Breast epithelium (tissue), 3 donors: Measurements from ENCODE around the gene PIK3R6.

Source experiments
- POLR2AphosphoS5 ChIP-seq, 3 donors: sonication (generic); formaldehyde crosslinking; IDR thresholded peaks; one replicate each; pipeline ENCODE4 v1.6.1; 2017; ENCODE audit warnings: antibody characterized with exemption in 3 of 3
- TF ChIP-seq, protein P1 (sequence below), 3 donors: fragments of 450-650 bp; IDR thresholded peaks; one replicate each; pipeline ENCODE4 v1.5.1; 2016 to 2017; ENCODE audit warnings: antibody characterized with exemption in 3 of 3, mild to moderate bottlenecking in 3 of 3, moderate library complexity in 3 of 3

DNA sequence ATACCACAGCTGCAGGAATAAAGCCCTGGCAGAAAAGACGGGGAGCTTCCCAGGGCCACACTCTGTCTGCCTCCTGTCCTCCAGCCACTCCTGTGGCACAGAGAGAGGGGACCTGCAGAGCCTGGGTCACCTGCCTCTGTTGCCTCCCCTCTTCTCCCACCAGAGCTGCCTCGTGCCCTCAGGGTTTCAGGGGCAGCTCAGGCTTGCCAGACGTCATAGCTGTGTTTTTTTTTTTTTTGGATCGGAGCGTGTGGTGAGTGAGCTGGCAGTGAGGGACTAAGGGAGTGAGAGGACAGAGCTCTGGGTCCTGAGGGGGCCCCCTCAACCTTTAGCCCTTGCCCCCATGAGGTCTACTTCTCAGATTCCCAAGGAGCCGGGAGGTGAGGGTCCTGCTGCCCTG, 2.1 kb downstream of the PIK3R6 start:
- TF ChIP-seq, protein P1, sequence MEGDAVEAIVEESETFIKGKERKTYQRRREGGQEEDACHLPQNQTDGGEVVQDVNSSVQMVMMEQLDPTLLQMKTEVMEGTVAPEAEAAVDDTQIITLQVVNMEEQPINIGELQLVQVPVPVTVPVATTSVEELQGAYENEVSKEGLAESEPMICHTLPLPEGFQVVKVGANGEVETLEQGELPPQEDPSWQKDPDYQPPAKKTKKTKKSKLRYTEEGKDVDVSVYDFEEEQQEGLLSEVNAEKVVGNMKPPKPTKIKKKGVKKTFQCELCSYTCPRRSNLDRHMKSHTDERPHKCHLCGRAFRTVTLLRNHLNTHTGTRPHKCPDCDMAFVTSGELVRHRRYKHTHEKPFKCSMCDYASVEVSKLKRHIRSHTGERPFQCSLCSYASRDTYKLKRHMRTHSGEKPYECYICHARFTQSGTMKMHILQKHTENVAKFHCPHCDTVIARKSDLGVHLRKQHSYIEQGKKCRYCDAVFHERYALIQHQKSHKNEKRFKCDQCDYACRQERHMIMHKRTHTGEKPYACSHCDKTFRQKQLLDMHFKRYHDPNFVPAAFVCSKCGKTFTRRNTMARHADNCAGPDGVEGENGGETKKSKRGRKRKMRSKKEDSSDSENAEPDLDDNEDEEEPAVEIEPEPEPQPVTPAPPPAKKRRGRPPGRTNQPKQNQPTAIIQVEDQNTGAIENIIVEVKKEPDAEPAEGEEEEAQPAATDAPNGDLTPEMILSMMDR (IDR thresholded peaks at IDR 0.05) = no peak
- no peak for TF ChIP-seq POLR2AphosphoS5 (IDR thresholded peaks at IDR 0.05)
